ENCODE data around the gene YPEL4.

- TF ChIP-seq POLR2A (IDR thresholded peaks at IDR 0.05; ENCODE audit: low read depth, low read length) (no peak), TAF1 (IDR thresholded peaks at IDR 0.05; ENCODE audit: borderline replicate concordance, low read depth, low read length) (no peak)
Measured at GRCh38 chr11:57644748-57645688, 4.7 kb downstream of the YPEL4 start.

Measured in GM12892 (cell line).